ENCODE results near the gene SLC25A44.

SLC25A44 gene

DNA sequence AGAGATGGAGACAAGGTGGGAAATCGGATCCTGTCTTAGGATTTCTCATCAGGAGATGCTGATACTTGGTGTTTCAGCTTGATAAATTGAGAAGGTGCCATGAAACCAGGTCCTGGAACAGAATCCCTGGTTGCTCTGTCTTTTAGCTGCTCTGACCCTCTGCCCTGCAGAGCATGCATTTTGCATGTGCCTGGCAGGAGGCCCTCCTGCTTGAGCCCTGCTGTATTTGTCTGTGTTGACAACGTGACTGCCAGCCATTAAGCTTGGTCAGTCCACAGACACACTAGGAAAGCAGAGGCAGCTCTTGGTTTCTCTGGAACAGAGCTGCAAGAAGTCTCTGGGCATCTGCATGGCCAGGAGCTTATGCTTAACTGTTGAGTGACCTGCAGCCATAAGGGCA, 2.5 kb downstream of the SLC25A44 start:
- DNase-seq (ENCODE audit: extremely low read depth, low read depth) = no peak
- TF ChIP-seq, protein P1, sequence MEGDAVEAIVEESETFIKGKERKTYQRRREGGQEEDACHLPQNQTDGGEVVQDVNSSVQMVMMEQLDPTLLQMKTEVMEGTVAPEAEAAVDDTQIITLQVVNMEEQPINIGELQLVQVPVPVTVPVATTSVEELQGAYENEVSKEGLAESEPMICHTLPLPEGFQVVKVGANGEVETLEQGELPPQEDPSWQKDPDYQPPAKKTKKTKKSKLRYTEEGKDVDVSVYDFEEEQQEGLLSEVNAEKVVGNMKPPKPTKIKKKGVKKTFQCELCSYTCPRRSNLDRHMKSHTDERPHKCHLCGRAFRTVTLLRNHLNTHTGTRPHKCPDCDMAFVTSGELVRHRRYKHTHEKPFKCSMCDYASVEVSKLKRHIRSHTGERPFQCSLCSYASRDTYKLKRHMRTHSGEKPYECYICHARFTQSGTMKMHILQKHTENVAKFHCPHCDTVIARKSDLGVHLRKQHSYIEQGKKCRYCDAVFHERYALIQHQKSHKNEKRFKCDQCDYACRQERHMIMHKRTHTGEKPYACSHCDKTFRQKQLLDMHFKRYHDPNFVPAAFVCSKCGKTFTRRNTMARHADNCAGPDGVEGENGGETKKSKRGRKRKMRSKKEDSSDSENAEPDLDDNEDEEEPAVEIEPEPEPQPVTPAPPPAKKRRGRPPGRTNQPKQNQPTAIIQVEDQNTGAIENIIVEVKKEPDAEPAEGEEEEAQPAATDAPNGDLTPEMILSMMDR (IDR thresholded peaks at IDR 0.05; ENCODE audit: low read depth, low read length) = no peak

DNA sequence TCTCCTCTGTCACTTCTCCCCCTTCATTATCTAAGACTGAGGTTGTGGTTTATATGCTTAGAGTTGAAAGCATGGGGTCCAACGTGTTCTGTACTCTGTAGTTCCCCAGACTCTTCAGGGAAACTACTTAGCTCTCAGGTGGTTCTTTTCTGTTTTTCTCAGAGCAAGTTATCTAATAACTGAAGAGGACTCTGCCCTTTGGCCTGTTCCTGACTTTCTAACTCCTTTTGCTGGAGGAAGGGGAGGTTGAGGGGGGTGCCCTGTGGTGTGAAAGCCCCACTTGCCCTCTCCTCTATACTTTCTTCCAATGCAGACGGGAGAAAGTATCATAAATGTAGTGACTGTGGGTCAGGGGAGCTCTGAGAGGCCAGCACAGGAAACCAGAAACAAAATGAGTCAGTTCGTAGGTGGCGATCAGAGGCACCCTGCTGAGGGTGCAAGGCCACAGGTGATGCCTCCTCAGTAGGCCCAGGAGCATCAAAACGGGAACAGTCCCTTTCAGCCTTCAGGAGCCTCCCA, 5.0 kb downstream of the SLC25A44 start:
- DNase-seq (ENCODE audit: extremely low read depth, low read depth) = no peak

DNA sequence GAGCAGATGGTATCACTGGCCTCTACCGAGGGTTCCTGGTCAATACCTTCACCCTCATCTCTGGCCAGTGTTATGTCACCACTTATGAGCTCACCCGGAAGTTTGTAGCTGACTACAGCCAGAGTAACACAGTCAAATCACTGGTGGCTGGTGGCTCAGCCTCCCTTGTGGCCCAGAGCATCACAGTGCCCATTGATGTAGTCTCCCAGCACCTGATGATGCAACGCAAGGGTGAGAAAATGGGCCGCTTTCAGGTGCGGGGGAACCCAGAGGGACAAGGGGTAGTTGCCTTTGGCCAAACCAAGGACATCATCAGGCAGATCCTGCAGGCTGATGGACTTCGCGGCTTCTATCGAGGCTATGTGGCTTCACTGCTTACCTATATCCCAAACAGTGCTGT, 6.1 kb downstream of the SLC25A44 start:
- no peak for DNase-seq (ENCODE audit: extremely low read depth, low read depth)

More for the DNA sequence above, 5.0 kb downstream of the SLC25A44 start:
- TF ChIP-seq, protein P1 (IDR thresholded peaks at IDR 0.05; ENCODE audit: low read depth, low read length) = no peak

DNA sequence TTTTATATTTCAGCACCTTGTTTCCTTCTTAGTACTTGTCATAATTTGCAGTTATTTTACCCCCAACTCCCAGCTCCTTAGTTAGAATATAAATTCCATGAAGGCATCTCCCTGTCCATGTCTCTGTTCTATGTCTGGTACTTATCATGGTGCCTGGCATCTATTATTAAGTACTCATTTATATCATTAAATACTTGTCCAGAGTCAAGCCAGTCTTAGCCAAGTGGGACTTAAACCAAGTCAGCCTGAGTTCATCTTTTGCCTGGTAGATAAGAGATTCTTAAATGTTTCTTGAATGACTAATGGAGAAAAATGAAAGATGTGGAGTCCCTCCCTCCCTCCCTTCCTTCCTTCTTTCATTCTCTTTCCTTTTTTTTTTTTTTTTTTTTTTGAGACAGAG, 9.4 kb downstream of the SLC25A44 start:
- DNase-seq (ENCODE audit: extremely low read depth, low read depth) = no peak
- TF ChIP-seq, protein P1 (IDR thresholded peaks at IDR 0.05; ENCODE audit: low read depth, low read length) = no peak

More for the DNA sequence above, 6.1 kb downstream of the SLC25A44 start:
- TF ChIP-seq, protein P1 (IDR thresholded peaks at IDR 0.05; ENCODE audit: low read depth, low read length) = no peak

DNA sequence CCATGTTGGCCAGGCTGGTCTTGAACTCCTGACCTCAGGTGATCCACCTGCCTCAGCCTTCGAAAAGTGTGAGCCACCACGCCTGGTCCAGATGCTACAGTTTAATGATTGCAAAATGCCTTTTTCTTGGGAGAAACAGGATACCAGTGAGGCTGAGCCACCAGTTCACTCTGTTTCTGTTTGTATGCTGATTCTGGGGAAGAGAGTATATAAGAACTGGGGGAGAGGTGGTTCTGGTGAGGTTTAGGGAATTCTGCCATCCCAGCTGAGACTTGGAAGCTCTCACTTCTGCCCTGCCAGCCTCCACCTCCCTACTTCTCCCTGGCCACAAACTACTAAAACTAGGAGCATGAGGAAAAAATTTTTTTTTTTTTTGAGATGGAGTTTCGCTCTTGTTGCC, 10.8 kb downstream of the SLC25A44 start:
- TF ChIP-seq, protein P1 (IDR thresholded peaks at IDR 0.05; ENCODE audit: low read depth, low read length) = no peak
- no peak for DNase-seq (ENCODE audit: extremely low read depth, low read depth)

DNA sequence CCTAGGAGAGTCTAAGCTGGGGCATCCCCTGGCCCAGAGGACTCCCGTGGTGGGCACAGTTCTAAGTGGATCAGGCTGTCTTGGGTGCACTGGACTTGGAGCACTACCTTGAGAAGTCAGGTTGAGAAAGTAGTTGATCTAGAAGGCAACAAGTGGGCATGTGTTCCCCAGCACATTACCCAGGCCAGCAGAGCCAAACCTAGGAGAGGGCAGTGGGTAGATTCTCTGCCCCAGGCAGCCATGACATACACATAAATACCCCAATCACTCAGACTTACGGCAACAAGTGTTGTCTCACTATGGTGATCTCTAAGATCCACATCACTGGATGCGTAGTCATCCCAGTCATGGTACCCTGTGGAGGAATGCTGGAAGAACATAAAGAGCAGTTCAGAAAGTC, 17.3 kb downstream of the SLC25A44 start:
- TF ChIP-seq, protein P1 (IDR thresholded peaks at IDR 0.05; ENCODE audit: low read depth, low read length) = no peak
- DNase-seq (ENCODE audit: extremely low read depth, low read depth) = no peak

DNA sequence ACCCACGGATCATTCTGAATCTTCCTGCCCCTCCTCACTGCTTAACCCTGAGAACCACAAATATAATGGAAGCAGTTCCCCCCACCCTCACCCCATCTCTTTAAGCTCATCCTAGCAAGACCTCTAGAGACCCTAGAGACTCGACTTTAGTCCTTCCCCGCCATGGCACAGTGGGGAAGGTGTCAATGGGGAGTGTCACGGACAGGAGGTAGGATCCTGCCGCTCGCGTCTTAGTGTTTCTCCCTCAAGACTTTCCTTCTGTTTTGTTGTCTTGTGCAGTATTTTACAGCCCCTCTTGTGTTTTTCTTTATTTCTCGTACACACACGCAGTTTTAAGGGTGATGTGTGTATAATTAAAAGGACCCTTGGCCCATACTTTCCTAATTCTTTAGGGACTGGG, 18.2 kb downstream of the SLC25A44 start:
- DNase-seq (ENCODE audit: extremely low read depth, low read depth) = no peak
- TF ChIP-seq, protein P1 (IDR thresholded peaks at IDR 0.05; ENCODE audit: low read depth, low read length) = no peak

All from AG09319 (cell line).